ENCODE results near the gene SLC13A5.
"Not testable (repeated sequence)": the region's sequence is repeated elsewhere in the genome, so short reads cannot be mapped to it uniquely, and the experiment has no call there.

SLC13A5 gene

DNA sequence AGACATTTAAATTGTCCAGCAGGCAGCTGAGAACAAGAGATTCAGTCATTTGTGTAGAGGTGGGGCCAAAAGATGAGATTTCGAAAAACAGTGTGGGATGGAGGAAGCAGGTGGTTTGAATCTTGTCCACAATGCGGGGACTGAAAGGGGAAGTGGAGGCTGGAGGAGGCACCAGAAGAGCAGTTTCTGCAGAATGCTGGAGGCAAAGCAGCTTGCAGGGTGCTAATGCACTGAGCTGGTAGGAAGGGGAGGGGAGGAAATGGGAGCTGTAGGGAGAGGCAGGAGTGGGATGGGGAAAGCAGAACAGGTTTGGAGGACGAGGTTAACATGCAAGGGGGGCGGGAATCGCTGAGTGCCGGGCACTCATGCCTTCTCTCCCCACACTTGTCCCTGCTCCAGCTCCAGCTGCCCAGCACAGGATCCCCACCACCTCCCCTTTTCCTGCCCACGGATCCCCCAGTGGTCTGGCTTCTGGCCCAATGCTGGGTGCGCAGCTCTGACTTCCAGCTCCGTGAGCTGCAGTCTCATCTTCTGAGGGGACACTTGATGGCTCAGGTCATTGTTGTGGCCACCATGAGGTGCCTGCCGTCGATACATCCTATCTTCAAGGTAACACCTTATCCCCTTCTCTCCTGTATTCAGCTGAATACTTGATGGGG is 52.2 kb downstream of the SLC13A5 start:
- peaks cover 10% of the 10 kb centered on the region for H3K27me3 ChIP-seq (replicated peaks)
- no peaks in the 10 kb centered on the region for H3K36me3 ChIP-seq (replicated peaks)
- TF ChIP-seq, protein P1, sequence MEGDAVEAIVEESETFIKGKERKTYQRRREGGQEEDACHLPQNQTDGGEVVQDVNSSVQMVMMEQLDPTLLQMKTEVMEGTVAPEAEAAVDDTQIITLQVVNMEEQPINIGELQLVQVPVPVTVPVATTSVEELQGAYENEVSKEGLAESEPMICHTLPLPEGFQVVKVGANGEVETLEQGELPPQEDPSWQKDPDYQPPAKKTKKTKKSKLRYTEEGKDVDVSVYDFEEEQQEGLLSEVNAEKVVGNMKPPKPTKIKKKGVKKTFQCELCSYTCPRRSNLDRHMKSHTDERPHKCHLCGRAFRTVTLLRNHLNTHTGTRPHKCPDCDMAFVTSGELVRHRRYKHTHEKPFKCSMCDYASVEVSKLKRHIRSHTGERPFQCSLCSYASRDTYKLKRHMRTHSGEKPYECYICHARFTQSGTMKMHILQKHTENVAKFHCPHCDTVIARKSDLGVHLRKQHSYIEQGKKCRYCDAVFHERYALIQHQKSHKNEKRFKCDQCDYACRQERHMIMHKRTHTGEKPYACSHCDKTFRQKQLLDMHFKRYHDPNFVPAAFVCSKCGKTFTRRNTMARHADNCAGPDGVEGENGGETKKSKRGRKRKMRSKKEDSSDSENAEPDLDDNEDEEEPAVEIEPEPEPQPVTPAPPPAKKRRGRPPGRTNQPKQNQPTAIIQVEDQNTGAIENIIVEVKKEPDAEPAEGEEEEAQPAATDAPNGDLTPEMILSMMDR (IDR thresholded peaks at IDR 0.05; ENCODE audit: low read depth, low read length, missing control alignments), result no peak
- no peak overlapping the region for H3K4me3 ChIP-seq (ENCODE audit: low read depth, low read length)
- in situ Hi-C loops (cut with HindIII; ENCODE audit: low pct_ligation_motif_present, low sequenced_read_pairs), result no loop called here
- no peak for DNase-seq
- no peak overlapping the region for H3K27ac ChIP-seq

DNA sequence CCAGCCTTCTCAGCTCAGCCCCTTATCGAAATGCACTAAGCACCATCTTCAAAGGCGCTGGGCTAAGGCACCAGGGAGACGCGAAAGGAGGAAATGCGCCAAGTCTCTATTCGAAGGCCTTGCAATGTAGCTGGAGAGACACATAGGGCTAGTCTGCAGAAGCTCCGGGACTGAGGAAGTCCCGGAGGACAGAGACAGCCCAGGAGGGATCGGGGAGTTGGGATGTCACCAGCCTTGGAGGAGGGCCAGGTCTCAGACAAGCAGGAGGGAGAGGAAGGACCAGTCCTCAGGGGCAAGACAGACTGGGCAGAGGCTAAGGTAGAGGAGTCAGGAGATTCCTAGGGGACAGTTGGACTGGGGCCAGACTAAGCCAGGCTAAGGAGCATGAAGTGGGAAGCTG is 53.1 kb downstream of the SLC13A5 start:
- H3K36me3 ChIP-seq (replicated peaks), result no peaks in the 10 kb centered on the region
- H3K27ac ChIP-seq, result no peak overlapping the region
- no peak overlapping the region for H3K4me3 ChIP-seq (ENCODE audit: low read depth, low read length)
- peaks cover 13% of the 10 kb centered on the region for H3K27me3 ChIP-seq (replicated peaks)
- in situ Hi-C loops (cut with HindIII; ENCODE audit: low pct_ligation_motif_present, low sequenced_read_pairs), result no loop called here
- DNase-seq, result no peak
- TF ChIP-seq, protein P1 (IDR thresholded peaks at IDR 0.05; ENCODE audit: low read depth, low read length, missing control alignments), result no peak

DNA sequence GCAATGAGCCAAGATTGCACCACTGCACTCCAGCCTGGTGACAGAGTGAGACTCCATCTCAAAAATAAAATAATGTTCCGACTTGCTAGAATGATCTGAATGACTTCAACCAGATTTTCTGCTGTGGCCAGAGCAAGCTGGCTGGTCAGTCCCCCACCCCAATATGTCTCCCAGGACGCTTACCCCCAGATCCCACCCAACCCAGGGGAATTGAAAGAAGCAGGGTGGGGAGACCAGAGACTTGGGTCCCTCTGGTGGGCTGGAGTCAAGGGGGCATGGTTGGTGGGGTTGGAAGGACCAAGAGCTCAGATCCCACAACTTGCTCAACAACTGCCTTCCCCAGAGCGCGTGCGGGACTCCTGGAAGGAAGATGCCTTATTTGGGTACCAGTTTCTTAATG is 54.8 kb downstream of the SLC13A5 start:
- H3K4me3 ChIP-seq (ENCODE audit: low read depth, low read length), result not testable (repeated sequence)

DNA sequence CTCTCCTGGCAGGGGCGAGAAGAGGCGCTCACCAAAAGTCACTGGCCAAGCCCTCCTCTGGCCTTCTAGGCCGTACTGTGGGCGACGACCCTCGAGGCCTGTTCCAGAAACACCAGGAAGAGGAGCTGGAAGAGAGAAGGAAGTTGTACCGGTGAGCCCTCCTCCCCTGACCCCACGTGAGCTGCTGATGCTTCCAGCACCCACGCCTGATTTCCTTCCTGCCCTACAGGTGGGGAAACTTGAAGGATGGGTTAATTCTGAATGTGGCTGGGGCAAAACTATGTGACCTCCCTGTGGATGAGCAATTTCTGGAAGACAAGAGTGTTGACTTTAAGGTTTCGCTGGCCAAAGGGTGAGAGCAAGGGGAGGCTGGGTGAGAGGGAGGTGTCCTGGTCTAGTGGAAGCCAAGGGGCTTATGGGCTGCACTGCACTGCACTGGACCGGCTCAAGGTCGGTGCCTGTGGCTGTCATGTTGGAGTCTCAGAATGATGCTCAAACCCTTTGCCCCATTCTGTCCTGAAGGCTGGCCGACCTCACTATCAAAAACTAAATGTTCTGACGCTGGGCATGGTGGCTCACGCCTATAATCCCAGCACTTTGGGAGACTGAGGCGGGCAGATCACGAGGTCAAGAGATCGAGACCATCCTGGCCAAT is 55.4 kb downstream of the SLC13A5 start:
- no peaks in the 10 kb centered on the region for H3K36me3 ChIP-seq (replicated peaks)
- H3K4me3 ChIP-seq (ENCODE audit: low read depth, low read length), result no peak overlapping the region
- no peak for DNase-seq
- TF ChIP-seq, protein P1 (IDR thresholded peaks at IDR 0.05; ENCODE audit: low read depth, low read length, missing control alignments), result no peak
- in situ Hi-C loops (cut with HindIII; ENCODE audit: low pct_ligation_motif_present, low sequenced_read_pairs), result no loop called here
- peaks cover 21% of the 10 kb centered on the region for H3K27me3 ChIP-seq (replicated peaks)
- no peak overlapping the region for H3K27ac ChIP-seq

More for the DNA sequence above, 54.8 kb downstream of the SLC13A5 start:
- DNase-seq; H3K27ac ChIP-seq; in situ Hi-C loops (cut with HindIII; ENCODE audit: low pct_ligation_motif_present, low sequenced_read_pairs); H3K36me3 ChIP-seq (replicated peaks): not testable (repeated sequence)
- peaks cover 21% of the 10 kb centered on the region for H3K27me3 ChIP-seq (replicated peaks)

DNA sequence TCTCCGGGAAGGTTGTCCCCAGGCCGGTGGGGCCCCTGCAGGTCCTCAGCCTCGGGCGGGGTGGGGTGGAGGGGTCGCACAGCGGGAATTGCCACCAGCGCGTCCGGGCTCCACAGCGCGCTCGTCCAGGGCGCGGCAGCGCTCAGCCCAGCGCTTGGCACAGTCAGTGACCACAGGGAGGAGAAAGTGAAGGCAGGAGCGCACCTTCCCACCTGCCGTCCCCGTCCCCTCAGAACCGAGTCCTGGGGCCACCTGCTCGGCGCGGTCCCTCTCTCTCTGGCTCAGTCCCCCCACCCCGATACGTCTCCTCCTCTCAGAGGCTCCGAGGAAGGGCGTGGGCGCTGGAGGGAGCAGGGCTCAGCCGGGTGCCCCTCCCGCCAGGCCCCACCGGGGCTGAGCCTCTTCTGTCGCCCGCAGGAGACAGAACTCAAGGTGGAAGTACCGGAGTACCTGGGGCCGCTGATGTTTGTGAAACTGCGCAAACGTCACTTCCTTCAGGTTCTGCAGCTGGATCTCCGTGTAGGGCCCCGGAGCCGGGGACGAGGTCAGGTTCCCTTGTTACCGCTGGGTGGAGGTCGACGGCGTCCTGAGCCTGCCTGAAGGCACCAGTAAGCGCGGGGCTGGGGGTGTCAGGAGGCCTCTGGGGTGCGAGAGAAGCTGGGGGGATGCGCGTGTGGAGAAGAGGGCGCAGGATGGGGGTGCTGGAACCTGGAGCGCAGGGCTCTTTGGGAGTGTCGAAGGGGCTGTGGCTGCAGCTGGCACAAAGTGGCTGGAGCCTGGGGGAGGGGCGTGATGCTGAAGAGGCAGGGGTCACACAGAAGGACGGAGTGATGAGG is 56.2 kb downstream of the SLC13A5 start:
- H3K27me3 ChIP-seq (replicated peaks), result peaks cover 16% of the 10 kb centered on the region
- H3K4me3 ChIP-seq (ENCODE audit: low read depth, low read length), result not testable (repeated sequence)

DNA sequence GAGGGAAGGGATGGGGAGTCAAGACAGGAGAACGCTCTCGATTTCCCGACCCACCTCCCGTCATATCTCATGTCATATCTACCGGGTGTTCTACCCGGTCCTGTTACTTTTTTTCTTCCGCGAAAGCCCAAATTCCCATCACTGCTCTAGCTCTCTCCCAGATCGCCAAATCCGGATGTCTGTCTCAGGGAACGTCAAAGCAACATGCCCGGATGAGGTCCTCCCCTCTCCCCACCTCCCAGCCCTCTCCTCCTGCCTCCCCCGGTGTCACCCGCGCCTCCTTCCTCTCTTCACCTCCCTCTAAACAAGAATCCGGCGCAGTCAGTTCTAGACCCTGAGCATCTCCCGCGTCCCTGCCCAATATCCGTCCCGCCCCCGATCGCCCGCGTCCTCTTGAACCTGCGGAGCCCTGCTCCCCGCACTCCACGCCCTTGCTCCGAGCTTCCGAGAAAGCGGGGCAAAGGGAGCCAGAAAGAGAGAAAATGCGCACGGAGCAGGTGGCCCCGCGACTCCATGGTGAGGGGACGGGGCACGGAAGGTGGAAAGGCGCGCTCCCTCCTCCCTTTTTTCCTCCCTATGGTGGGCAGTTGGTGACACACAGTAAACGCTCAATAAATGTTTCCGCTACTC is 57.3 kb downstream of the SLC13A5 start:
- H3K4me3 ChIP-seq (ENCODE audit: low read depth, low read length); H3K27ac ChIP-seq; in situ Hi-C loops (cut with HindIII; ENCODE audit: low pct_ligation_motif_present, low sequenced_read_pairs); H3K36me3 ChIP-seq (replicated peaks); DNase-seq: not testable (repeated sequence)
- peaks cover 16% of the 10 kb centered on the region for H3K27me3 ChIP-seq (replicated peaks)

More for the DNA sequence above, 56.2 kb downstream of the SLC13A5 start:
- in situ Hi-C loops (cut with HindIII; ENCODE audit: low pct_ligation_motif_present, low sequenced_read_pairs); H3K27ac ChIP-seq; DNase-seq; H3K36me3 ChIP-seq (replicated peaks): not testable (repeated sequence)
